WTC11 (cell line): ENCODE data around the gene BMP6.

Experiments used
- ATF1 ChIP-seq: sonication (generic); formaldehyde crosslinking; IDR thresholded peaks from 2 replicates; pipeline ENCODE4 v1.8.1; 2023; ENCODE audit warnings: mild to moderate bottlenecking, moderate library complexity, missing genetic modification reagents
- ATF3 ChIP-seq: sonication (generic); formaldehyde crosslinking; conservative IDR thresholded peaks from 2 replicates; pipeline ENCODE4 v1.8.1; 2022; ENCODE audit warnings: mild to moderate bottlenecking, missing genetic modification reagents
- CTCF ChIP-seq: fragments of 200-600 bp; IDR thresholded peaks from 2 replicates; pipeline ENCODE4 v1.8.0; 2022; ENCODE audit warnings: antibody characterized with exemption
- ELF4 ChIP-seq: sonication (generic); formaldehyde crosslinking; IDR thresholded peaks from 2 replicates; pipeline ENCODE4 v1.8.1; 2022; ENCODE audit warnings: low read depth, mild to moderate bottlenecking, moderate library complexity, missing genetic modification reagents
- FOXP1 ChIP-seq: sonication (generic); formaldehyde crosslinking; IDR thresholded peaks from 2 replicates; pipeline ENCODE4 v1.8.0; 2022; ENCODE audit warnings: missing genetic modification reagents, mild to moderate bottlenecking, moderate library complexity, borderline replicate concordance
- HMGA2 ChIP-seq: fragments of 250-450 bp; sonication (Bioruptor Pico); IDR thresholded peaks from 2 replicates; pipeline ENCODE4 v1.4.0; 2021; ENCODE audit warnings: mild to moderate bottlenecking, moderate library complexity
- JUN ChIP-seq: sonication (generic); formaldehyde crosslinking; IDR thresholded peaks from 2 replicates; pipeline ENCODE4 v1.8.0; 2023; ENCODE audit warnings: mild to moderate bottlenecking, missing genetic modification reagents
- MAX ChIP-seq: sonication (generic); formaldehyde crosslinking; IDR thresholded peaks from 2 replicates; pipeline ENCODE4 v1.8.0; 2022; ENCODE audit warnings: mild to moderate bottlenecking, missing genetic modification reagents
- NFYB ChIP-seq: sonication (generic); formaldehyde crosslinking; conservative IDR thresholded peaks from 2 replicates; pipeline ENCODE4 v1.8.0; 2022; ENCODE audit warnings: low read depth, missing genetic modification reagents
- NR2C2 ChIP-seq: sonication (generic); formaldehyde crosslinking; IDR thresholded peaks from 2 replicates; pipeline ENCODE4 v1.8.0; 2022; ENCODE audit warnings: mild to moderate bottlenecking, missing genetic modification reagents
- PREB ChIP-seq: sonication (generic); formaldehyde crosslinking; IDR thresholded peaks from 2 replicates; pipeline ENCODE4 v1.8.1; 2022; ENCODE audit warnings: mild to moderate bottlenecking, missing genetic modification reagents, moderate library complexity, borderline replicate concordance
- SMAD3 ChIP-seq: sonication (generic); formaldehyde crosslinking; IDR thresholded peaks from 2 replicates; pipeline ENCODE4 v1.8.0; 2022; ENCODE audit warnings: missing genetic modification reagents, mild to moderate bottlenecking, borderline replicate concordance
- ZNF671 ChIP-seq: fragments of 250-450 bp; sonication (Bioruptor Pico); IDR thresholded peaks from 2 replicates; pipeline ENCODE4 v1.8.0; 2021; ENCODE audit warnings: mild to moderate bottlenecking
- TF ChIP-seq, protein P1 (sequence below): sonication (generic); formaldehyde crosslinking; IDR thresholded peaks from 2 replicates; pipeline ENCODE4 v1.8.1; 2023; ENCODE audit warnings: mild to moderate bottlenecking, moderate library complexity, missing genetic modification reagents

GRCh38 chr6:7813193-7813592, 87.3 kb downstream of the BMP6 start:
- TF ChIP-seq HMGA2 (no peak), NR2C2 (no peak), NFYB (CRISPR knock-in tag) (no peak), CTCF (no peak), SMAD3 (CRISPR knock-in tag) (no peak), FOXP1 (CRISPR knock-in tag) (no peak), ATF3 (no peak), ATF1 (no peak), JUN (CRISPR knock-in tag) (no peak), ZNF671 (no peak), PREB (CRISPR knock-in tag) (no peak), MAX (CRISPR knock-in tag) (no peak), ELF4 (CRISPR knock-in tag) (no peak)
- TF ChIP-seq, protein P1, sequence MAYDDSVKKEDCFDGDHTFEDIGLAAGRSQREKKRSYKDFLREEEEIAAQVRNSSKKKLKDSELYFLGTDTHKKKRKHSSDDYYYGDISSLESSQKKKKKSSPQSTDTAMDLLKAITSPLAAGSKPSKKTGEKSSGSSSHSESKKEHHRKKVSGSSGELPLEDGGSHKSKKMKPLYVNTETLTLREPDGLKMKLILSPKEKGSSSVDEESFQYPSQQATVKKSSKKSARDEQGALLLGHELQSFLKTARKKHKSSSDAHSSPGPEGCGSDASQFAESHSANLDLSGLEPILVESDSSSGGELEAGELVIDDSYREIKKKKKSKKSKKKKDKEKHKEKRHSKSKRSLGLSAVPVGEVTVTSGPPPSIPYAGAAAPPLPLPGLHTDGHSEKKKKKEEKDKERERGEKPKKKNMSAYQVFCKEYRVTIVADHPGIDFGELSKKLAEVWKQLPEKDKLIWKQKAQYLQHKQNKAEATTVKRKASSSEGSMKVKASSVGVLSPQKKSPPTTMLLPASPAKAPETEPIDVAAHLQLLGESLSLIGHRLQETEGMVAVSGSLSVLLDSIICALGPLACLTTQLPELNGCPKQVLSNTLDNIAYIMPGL, result no peak
